ENCODE data around the gene RPS3A.
A peak's percentile ranks its signal among the peaks of the same experiment; 100 is the strongest.
"Not testable (repeated sequence)": the region's sequence is repeated elsewhere in the genome, so short reads cannot be mapped to it uniquely, and the experiment has no call there.

Gene RPS3A

GRCh38 chr4:151117371-151117962 is 18.0 kb downstream of the RPS3A start:
- DNase-seq, result peak; percentile 53

- DNase-seq, result no peak
Observed at GRCh38 chr4:151129796-151130195, 30.4 kb downstream of the RPS3A start.

- DNase-seq, result no peak
Observed at GRCh38 chr4:151133311-151133710, 33.9 kb downstream of the RPS3A start.

- not testable (repeated sequence) for DNase-seq
Observed at GRCh38 chr4:151136048-151136447, 36.6 kb downstream of the RPS3A start.

GRCh38 chr4:151139814-151140213 is 40.4 kb downstream of the RPS3A start:
- no peak for DNase-seq

- no peak for DNase-seq
Observed at GRCh38 chr4:151142758-151143157, 43.3 kb downstream of the RPS3A start.

- DNase-seq, result peak; percentile 7
Observed at GRCh38 chr4:151143162-151143561, 43.7 kb downstream of the RPS3A start.

GRCh38 chr4:151143811-151144210 is 44.4 kb downstream of the RPS3A start:
- DNase-seq, result no peak

- DNase-seq, result no peak
Observed at GRCh38 chr4:151144329-151145072, 45.1 kb downstream of the RPS3A start.

GRCh38 chr4:151147000-151147399 is 47.6 kb downstream of the RPS3A start:
- no peak for DNase-seq

GRCh38 chr4:151148261-151148660 is 48.8 kb downstream of the RPS3A start:
- no peak for DNase-seq

GRCh38 chr4:151150821-151151580 is 51.6 kb downstream of the RPS3A start:
- DNase-seq, result no peak

GRCh38 chr4:151152028-151152427 is 52.6 kb downstream of the RPS3A start:
- DNase-seq, result no peak

GRCh38 chr4:151153585-151153984 is 54.2 kb downstream of the RPS3A start:
- no peak for DNase-seq

Data from suppressor macrophage treated with lipopolysaccharide for 4 hours (primary cell).